ENCODE results near the gene RTKN2.

Gene RTKN2

GRCh38 chr10:62217683-62218082 lies 51.0 kb downstream of the RTKN2 start:
- DNase-seq (ENCODE audit: low spot score) = no peak

GRCh38 chr10:62214364-62214874 lies 54.2 kb downstream of the RTKN2 start:
- DNase-seq (ENCODE audit: low spot score) = no peak

GRCh38 chr10:62205750-62206399 lies 62.8 kb downstream of the RTKN2 start:
- DNase-seq (ENCODE audit: low spot score) = no peak

- peak; percentile 7 for DNase-seq (ENCODE audit: low spot score)
These were observed 69.1 kb downstream of the RTKN2 start for GRCh38 chr10:62199584-62199983.

GRCh38 chr10:62196528-62196927 lies 72.1 kb downstream of the RTKN2 start:
- DNase-seq (ENCODE audit: low spot score) = no peak

GRCh38 chr10:62195675-62195926 lies 73.0 kb downstream of the RTKN2 start:
- DNase-seq (ENCODE audit: low spot score) = no peak

GRCh38 chr10:62194924-62195674 lies 73.5 kb downstream of the RTKN2 start:
- DNase-seq (ENCODE audit: low spot score) = no peak

GRCh38 chr10:62193479-62193878 lies 75.2 kb downstream of the RTKN2 start:
- no peak for DNase-seq (ENCODE audit: low spot score)

GRCh38 chr10:62189131-62189530 lies 79.5 kb downstream of the RTKN2 start:
- DNase-seq (ENCODE audit: low spot score) = no peak

- no peak for DNase-seq (ENCODE audit: low spot score)
These were observed 80.5 kb downstream of the RTKN2 start for GRCh38 chr10:62188021-62188616.

- no peak for DNase-seq (ENCODE audit: low spot score)
These were observed 81.5 kb downstream of the RTKN2 start for GRCh38 chr10:62186999-62187675.

GRCh38 chr10:62185919-62186692 lies 82.5 kb downstream of the RTKN2 start:
- no peak for DNase-seq (ENCODE audit: low spot score)

- DNase-seq (ENCODE audit: low spot score) = no peak
These were observed 84.5 kb downstream of the RTKN2 start for GRCh38 chr10:62183857-62184795.

- DNase-seq (ENCODE audit: low spot score) = no peak
These were observed 85.2 kb downstream of the RTKN2 start for GRCh38 chr10:62183442-62183841.

- no peak for DNase-seq (ENCODE audit: low spot score)
These were observed 86.0 kb downstream of the RTKN2 start for GRCh38 chr10:62182595-62182994.

GRCh38 chr10:62182171-62182570 lies 86.5 kb downstream of the RTKN2 start:
- no peak for DNase-seq (ENCODE audit: low spot score)

- DNase-seq (ENCODE audit: low spot score) = no peak
These were observed 88.0 kb downstream of the RTKN2 start for GRCh38 chr10:62180677-62181076.

GRCh38 chr10:62178568-62178967 lies 90.1 kb downstream of the RTKN2 start:
- no peak for DNase-seq (ENCODE audit: low spot score)

- DNase-seq (ENCODE audit: low spot score) = no peak
These were observed 91.5 kb downstream of the RTKN2 start for GRCh38 chr10:62177111-62177510.

- no peak for DNase-seq (ENCODE audit: low spot score)
These were observed 93.4 kb downstream of the RTKN2 start for GRCh38 chr10:62175251-62175650.

GRCh38 chr10:62172465-62172864 lies 96.2 kb downstream of the RTKN2 start:
- no peak for DNase-seq (ENCODE audit: low spot score)

Measured in COLO829 (cell line).